Natural killer cell treated with Interleukin-12 subunit alpha and Interleukin-12 subunit beta and Interleukin-15 and Interleukin-18, amount 100 ng/mL, for 72 hours (primary cell): ENCODE measurements around the gene DCTN4. TPM values are rescaled to one million over a fixed set of nuclear protein-coding genes. Genes with fewer than 3 reads are reported as not detected.
"Not testable (repeated sequence)": the region's sequence is repeated elsewhere in the genome, so short reads cannot be mapped to it uniquely, and the experiment has no call there.

Source experiments
- ATAC-seq, 2 donors: fragments of 150-1000 bp; cut with Tn5 transposase in 1 of 2; sonication (Bioruptor Pico), chemical (Tn5 transposase) in 1 of 2; 2 replicates each; pipeline ENCODE4 v1.10.0; 2021
- DNase-seq: peaks from one replicate; pipeline ENCODE4 v3.0.0; 2022; ENCODE audit warnings: low spot score
- H3K27ac Mint-ChIP-seq, 2 donors: 1 replicate in 1 of 2; 2 replicates in 1 of 2; pipeline ENCODE4 v1.8.0; 2022; ENCODE audit warnings: mixed read lengths in 2 of 2, mild to moderate bottlenecking in 1 of 2, moderate library complexity in 1 of 2
- H3K27me3 Mint-ChIP-seq, 2 donors: 1 replicate in 1 of 2; 2 replicates in 1 of 2; pipeline ENCODE4 v1.8.0; 2022; ENCODE audit warnings: mixed read lengths in 2 of 2
- H3K36me3 Mint-ChIP-seq: one replicate; pipeline ENCODE4 v1.8.0; 2022; ENCODE audit warnings: mixed read lengths
- H3K4me1 Mint-ChIP-seq, 2 donors: 1 replicate in 1 of 2; 2 replicates in 1 of 2; pipeline ENCODE4 v1.8.0; 2022; ENCODE audit warnings: low read depth in 2 of 2, mixed read lengths in 2 of 2, mild to moderate bottlenecking in 1 of 2
- H3K4me3 Mint-ChIP-seq: one replicate; pipeline ENCODE4 v1.8.0; 2022; ENCODE audit warnings: mixed read lengths
- H3K9me3 Mint-ChIP-seq: 2 replicates; pipeline ENCODE4 v1.8.0; 2022; ENCODE audit warnings: mixed read lengths
- total RNA-seq, 2 donors: library from RNA; stranded (reverse); gene quantifications; one replicate each; pipeline ENCODE4 v1.2.3, GENCODE V29; 2022

Gene DCTN4
- total RNA-seq, 2 donors from 2014 or later: 54.1 to 68.8 TPM

DNA sequence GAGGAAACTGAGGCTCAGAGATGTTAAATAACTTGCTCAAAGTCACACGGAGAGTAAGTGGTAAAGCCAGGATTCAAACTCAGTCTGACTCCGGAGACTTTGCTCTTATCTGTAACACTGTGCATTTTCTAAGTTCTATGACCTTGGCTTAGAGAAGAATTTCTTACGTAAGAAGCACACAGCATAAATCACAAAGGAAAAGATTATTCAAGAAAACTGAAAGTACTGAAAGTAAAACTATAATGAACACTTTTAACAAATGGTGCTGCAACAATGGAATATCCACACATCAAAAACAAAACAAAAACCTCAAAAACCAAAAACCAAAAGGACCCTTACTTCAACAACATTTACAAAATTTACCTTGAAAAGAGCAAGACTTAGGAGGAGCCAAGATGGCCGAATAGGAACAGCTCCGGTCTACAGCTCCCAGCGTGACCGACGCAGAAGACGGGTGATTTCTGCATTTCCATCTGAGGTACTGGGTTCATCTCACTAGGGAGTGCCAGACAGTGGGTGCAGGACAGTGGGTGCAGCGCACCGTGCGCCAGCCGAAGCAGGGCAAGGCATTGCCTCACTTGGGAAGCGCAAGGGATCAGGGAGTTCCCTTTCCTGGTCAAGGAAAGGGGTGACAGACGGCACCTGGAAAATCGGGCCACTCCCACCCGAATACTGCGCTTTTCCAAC is 16.2 kb downstream of the DCTN4 start:
- peak; percentile 38 to 87 for ATAC-seq
- peaks cover 53 to 59% of the 10 kb centered on the region in 2 donors for H3K4me1 Mint-ChIP-seq
- H3K27ac Mint-ChIP-seq: peak overlapping the region; percentile 66 to 95
- DNase-seq, H3K27me3 Mint-ChIP-seq, H3K9me3 Mint-ChIP-seq: not testable (repeated sequence)
- peak overlapping the region; percentile 46 for H3K4me3 Mint-ChIP-seq
- H3K36me3 Mint-ChIP-seq: peaks cover 29% of the 10 kb centered on the region

DNA sequence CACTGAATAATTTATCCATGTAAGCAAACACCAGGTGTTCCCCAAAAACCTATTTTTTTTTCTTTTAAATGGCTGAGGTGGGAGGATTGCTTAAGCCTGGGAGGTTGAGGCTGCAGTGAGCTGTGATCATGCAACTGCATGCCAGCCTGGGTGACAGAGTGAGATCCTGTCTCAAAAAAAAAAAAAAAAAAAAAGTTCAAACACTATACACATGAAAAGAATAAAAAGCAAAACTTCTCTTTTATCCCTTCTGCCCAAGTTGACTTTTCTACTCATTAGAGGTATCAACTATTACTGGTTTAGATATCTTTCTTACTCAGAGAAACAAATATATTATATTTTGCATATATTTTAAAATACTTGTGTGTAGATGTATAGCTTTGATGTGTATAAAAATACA is 17.8 kb downstream of the DCTN4 start:
- peaks cover 2% of the 10 kb centered on the region for H3K9me3 Mint-ChIP-seq
- no peak overlapping the region for H3K4me3 Mint-ChIP-seq
- peaks cover 59 to 73% of the 10 kb centered on the region in 2 donors for H3K4me1 Mint-ChIP-seq
- H3K27me3 Mint-ChIP-seq: no peaks in the 10 kb centered on the region
- ATAC-seq (no peak), DNase-seq (no peak)
- no peak overlapping the region for H3K27ac Mint-ChIP-seq
- peaks cover 45% of the 10 kb centered on the region for H3K36me3 Mint-ChIP-seq

DNA sequence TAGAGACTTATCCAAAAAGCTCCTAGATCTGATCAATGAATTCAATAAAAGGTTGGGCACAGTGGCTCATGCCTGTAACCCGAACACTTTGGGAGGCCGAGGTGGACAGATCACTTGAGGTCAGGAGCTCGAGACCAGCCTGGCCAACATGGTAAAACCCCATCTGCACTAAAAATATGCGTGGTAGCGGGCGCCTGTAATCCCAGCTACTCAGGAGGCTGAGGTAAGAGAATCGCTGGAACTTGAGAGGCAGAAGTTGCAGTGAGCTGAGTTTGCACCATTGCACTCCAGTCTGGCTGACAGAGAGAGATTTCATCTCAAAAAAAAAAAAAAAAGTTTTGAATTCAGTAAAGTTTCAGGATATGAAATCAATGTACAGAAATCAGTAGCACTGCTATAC is 20.0 kb downstream of the DCTN4 start:
- Mint-ChIP-seq H3K27ac (no peak overlapping the region), H3K4me3 (no peak overlapping the region)
- no peak for DNase-seq

DNA sequence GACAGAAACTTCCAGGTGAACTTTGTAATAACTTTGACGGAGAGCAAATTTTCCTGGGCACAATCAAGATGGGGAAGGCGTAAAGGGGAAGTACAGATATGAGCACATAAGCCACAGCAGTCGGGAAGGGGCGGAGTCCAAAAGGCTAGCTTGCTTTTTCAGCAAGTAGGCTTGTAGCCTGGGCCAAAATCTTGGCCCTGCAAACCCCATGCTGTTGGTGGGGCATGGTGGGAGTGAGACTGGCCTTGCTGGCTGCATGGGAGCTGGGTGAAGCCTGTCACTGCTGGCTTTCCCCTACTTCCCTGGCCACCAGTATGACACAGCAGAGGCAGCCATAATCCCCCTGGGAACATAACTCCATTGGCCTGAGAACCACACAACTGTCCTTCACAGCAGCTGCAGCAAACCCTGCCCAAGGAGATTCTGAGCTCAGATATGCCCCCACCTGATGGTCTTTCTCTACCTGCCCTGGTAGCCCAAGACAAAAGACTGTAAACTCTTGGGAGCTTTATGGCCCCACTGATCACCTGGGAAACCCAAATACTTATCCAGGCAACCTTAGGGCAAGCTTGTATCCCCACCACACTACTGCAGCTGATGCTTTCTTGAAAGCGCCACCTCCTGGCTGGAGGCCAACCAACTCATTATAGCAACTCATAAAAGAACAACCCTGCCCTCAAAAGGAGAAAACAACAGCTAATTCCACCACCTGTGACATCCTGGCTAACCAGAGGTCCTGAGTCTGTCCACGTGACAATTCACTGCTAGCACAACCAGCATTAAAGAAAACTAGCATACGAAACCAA is 24.0 kb downstream of the DCTN4 start:
- Mint-ChIP-seq H3K4me1 (peaks cover 45 to 55% of the 10 kb centered on the region in 2 donors), H3K9me3 (peaks cover 3% of the 10 kb centered on the region), H3K27ac (peak overlapping the region; percentile 57 to 72), H3K27me3 (no peaks in the 10 kb centered on the region), H3K4me3 (peak overlapping the region; percentile 47), H3K36me3 (peaks cover 69% of the 10 kb centered on the region)
- DNase-seq: no peak
- ATAC-seq: peak in 1 of 2 donors; percentile 59

More for the DNA sequence above, 20.0 kb downstream of the DCTN4 start:
- H3K36me3 Mint-ChIP-seq: peaks cover 52% of the 10 kb centered on the region
- peaks cover 65 to 84% of the 10 kb centered on the region in 2 donors for H3K4me1 Mint-ChIP-seq
- no peak for ATAC-seq
- H3K27me3 Mint-ChIP-seq: no peaks in the 10 kb centered on the region
- H3K9me3 Mint-ChIP-seq: peaks cover 3% of the 10 kb centered on the region

DNA sequence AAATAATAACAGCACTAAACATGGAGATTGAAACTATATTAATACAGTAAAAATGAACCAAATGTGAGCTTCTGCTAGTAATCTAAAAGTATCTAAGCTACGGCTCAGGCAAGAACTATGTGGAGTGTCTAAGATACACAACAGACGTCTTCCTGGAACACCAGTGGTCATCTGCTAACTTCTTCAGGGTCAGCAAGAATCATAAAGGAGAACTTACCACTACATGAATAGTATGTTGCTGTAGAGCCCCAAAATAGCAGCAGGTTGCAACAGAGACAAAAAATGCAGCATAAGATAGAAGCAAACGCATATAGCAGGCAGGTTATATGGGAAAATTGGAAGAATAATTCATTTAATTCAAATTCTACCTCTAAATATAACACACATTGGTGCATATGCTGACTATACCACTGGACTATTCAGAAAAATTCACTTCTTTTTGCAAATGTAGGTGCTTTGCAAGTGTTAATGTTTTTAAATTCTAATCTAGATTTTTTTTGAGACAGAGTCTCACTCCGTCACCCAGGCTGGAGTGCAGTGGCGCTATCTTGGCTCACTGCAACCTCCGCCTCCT is 27.1 kb downstream of the DCTN4 start:
- Mint-ChIP-seq H3K9me3 (peaks cover 3% of the 10 kb centered on the region), H3K27me3 (no peaks in the 10 kb centered on the region), H3K4me1 (peaks cover 24 to 29% of the 10 kb centered on the region in 2 donors), H3K4me3 (no peak overlapping the region), H3K27ac (no peak overlapping the region), H3K36me3 (peaks cover 64% of the 10 kb centered on the region)
- ATAC-seq (no peak), DNase-seq (no peak)

DNA sequence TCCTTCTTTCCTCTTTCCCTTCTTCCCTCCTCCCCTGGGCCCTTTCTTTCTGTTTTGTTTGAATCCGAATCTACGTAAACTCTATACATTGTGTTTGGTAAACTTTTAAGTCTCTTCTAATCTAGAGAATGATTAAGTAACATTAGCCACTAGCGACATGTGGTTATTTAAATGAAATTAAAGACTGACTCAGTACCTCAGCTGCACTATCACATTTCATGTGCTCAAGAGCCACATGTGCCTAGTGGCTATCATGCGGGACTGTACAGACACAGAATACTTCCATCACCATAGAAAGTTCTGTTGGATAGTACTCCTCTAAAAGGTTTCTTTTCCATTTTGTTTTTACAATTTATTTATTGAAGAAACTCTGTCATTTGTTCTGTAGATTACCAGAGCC is 29.0 kb downstream of the DCTN4 start:
- Mint-ChIP-seq H3K27ac (peak overlapping the region in 1 of 2 donors; percentile 38), H3K4me3 (no peak overlapping the region), H3K9me3 (no peaks in the 10 kb centered on the region), H3K36me3 (peaks cover 48% of the 10 kb centered on the region), H3K27me3 (no peaks in the 10 kb centered on the region), H3K4me1 (peaks cover 11 to 13% of the 10 kb centered on the region in 2 donors)
- no peak for ATAC-seq
- DNase-seq: no peak

DNA sequence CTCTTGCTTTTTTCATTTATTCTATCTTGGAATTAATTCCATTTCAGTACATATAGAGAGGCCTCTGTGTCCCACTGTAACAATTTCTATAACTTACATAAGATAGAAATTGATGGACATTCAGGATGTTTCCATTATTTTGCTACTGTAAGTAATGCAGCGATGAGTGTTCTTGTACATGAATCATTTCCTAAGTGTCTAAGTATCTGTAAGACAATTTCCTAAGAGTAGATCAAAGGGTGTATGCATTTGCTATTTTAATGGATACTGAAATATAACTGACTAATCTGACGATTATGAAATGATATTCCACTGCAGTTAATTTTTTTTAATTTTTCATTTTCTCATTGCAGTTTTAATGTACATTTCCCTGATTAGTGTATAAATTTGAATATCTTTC is 35.0 kb downstream of the DCTN4 start:
- no peak overlapping the region for H3K4me3 Mint-ChIP-seq
- no peak overlapping the region for H3K27ac Mint-ChIP-seq
- H3K9me3 Mint-ChIP-seq: no peaks in the 10 kb centered on the region
- H3K36me3 Mint-ChIP-seq: peaks cover 27% of the 10 kb centered on the region
- DNase-seq (no peak), ATAC-seq (no peak)
- H3K27me3 Mint-ChIP-seq: no peaks in the 10 kb centered on the region
- no peaks in the 10 kb centered on the region for H3K4me1 Mint-ChIP-seq

DNA sequence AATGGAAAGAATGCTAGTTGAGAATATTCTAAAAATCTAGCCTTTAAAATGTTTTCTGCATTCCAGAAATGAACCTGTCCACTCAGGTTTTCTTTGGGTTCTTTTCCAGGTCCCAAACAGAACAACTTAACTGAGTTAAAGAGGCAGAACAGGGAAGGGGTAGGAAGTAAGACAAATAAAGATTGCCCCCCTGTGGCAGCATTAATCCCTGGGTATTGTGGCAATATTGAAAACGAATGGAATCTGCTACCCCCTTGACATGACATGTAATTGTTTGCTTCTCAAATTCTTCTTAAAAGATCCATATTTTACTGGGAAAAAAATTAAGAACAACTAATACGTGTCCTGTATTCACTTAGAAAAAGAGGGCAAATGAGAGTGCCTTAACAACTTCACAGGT is 48.7 kb downstream of the DCTN4 start:
- Mint-ChIP-seq H3K27ac (no peak overlapping the region), H3K4me1 (no peaks in the 10 kb centered on the region), H3K4me3 (no peak overlapping the region), H3K9me3 (no peaks in the 10 kb centered on the region), H3K36me3 (peaks cover 11% of the 10 kb centered on the region), H3K27me3 (no peaks in the 10 kb centered on the region)
- no peak for DNase-seq
- ATAC-seq: no peak

DNA sequence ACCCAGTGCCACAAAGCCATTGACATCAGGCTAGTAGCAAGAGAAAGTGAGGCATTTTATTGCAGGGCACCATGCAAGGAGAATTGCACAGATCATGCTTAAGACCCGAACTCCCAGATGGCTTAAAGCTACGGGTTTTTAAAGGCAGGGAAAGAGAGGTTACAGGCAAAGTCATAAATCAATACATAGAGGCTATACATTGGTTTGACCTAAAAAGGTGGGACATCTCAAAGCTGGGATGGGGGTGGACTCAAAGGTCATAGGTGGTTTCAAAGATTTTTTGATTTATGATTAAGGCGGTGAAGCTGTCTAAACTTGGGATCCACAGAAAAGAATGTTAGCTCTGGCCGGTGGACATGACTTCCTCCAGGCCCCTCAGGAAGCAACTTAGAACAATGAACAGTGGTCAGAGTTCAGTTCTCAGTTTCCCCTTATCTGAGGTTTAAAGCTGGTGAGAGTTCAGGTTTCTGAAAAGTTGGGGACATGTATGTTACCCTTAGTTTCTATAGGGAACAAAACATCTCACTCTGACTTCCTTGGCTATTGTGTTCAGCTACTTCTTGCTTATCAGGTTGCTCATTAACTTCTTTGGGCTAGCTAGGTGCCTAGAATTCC is 51.9 kb downstream of the DCTN4 start:
- H3K36me3 Mint-ChIP-seq: peaks cover 11% of the 10 kb centered on the region
- H3K27ac Mint-ChIP-seq: peak overlapping the region in 1 of 2 donors; percentile 8
- H3K27me3 Mint-ChIP-seq: no peaks in the 10 kb centered on the region
- no peak for DNase-seq
- H3K4me3 Mint-ChIP-seq: no peak overlapping the region
- no peaks in the 10 kb centered on the region for H3K4me1 Mint-ChIP-seq
- no peak for ATAC-seq
- H3K9me3 Mint-ChIP-seq: no peaks in the 10 kb centered on the region

DNA sequence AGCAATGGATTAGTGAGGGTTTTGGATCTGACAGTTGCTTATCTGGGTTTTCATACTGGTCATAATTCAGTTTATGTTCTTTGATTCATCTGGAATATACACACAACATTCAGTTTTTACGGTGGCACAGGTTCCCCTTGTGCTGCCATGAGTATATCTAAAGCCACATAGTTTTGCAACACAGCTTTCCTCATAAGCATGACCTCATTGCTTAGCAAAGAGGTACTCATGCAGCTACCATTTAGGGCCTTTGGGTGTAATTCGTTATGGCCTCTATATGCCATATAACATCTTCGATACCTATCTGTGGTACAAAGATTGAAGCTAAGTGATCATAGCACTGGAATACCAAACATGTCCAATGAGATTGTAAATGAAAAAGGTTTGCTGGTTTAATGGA is 55.1 kb downstream of the DCTN4 start:
- H3K36me3 Mint-ChIP-seq: peaks cover 4% of the 10 kb centered on the region
- H3K4me1 Mint-ChIP-seq: peaks cover 0 to 1% of the 10 kb centered on the region in 2 donors
- no peaks in the 10 kb centered on the region for H3K9me3 Mint-ChIP-seq
- no peak overlapping the region for H3K27ac Mint-ChIP-seq
- no peaks in the 10 kb centered on the region for H3K27me3 Mint-ChIP-seq
- no peak for DNase-seq
- ATAC-seq: no peak
- H3K4me3 Mint-ChIP-seq: no peak overlapping the region

DNA sequence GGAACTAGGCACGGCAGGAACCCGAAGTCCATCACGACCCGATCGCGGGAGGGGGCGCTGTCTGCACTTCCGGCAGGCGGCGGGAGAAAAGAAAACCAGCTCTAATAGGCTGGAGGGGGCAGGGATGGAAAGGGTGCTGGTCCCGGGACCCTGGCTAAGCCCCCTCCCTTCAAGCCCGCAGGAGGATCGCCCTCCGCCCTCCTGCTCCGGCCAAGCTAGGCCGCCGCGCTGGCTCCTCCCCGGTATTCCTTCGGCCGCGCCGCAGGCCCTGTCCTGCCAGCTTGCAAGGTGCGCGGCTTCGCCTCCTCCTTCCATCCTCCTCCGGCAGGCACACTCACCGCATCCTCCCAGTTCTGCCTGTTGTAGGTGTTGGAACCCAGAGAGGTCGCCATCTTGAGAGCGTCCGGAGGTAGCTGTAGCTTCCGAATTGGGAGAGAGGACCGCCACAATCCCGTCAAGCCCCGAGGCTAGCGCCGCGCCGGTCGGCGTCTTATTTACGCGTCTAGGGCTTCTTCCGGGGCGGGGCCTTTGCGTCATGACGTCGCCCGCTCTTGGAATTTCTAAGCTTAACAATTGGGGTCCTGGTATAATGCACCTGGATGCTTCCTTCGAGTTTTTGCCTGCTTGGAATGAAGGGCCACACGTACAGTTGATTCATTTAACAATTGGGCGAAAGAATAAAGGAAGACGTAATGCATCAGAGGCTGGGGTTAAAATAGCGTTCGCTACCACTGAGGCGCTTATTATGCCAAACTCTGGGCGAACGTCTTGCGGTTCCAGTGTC is 58.0 kb downstream of the DCTN4 start, which contains the start of gene RBM22:
Gene RBM22 (minus strand): TSS at position 469 of the 784 bp plus-strand sequence. CDS start 77 bp downstream, at position 392.
- Mint-ChIP-seq H3K36me3 (peaks cover 6% of the 10 kb centered on the region), H3K27ac (no peak within 1 kb of the TSS), H3K4me1 (peaks cover 0 to 9% of the 10 kb centered on the region in 2 donors), H3K27me3 (no peaks in the 10 kb centered on the region), H3K4me3 (no peak within 1 kb of the TSS), H3K9me3 (no peaks in the 10 kb centered on the region)
- DNase-seq (peak; percentile 91), ATAC-seq (peak; percentile 98)

DNA sequence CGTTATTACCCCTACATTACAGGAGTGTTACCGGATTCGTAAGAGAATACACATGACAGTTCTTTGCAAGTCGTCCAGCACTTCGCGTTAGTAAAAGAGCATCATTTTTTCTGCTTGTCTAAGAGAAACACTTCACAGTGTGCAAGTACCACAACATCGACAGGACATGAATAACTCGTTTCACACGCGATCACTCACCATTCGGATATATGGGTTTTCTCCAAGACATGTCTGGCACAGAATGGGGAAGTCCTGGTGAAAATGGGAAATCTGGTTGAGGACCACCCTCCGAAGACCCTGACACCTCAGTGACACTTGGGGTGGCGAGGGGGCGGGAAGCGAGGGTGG is 58.6 kb downstream of the DCTN4 start:
- no peak for ATAC-seq
- no peak for DNase-seq
- H3K27ac Mint-ChIP-seq: no peak overlapping the region
- no peaks in the 10 kb centered on the region for H3K9me3 Mint-ChIP-seq
- H3K4me3 Mint-ChIP-seq: no peak overlapping the region
- H3K27me3 Mint-ChIP-seq: no peaks in the 10 kb centered on the region
- H3K4me1 Mint-ChIP-seq: peaks cover 0 to 9% of the 10 kb centered on the region in 2 donors
- peaks cover 6% of the 10 kb centered on the region for H3K36me3 Mint-ChIP-seq

DNA sequence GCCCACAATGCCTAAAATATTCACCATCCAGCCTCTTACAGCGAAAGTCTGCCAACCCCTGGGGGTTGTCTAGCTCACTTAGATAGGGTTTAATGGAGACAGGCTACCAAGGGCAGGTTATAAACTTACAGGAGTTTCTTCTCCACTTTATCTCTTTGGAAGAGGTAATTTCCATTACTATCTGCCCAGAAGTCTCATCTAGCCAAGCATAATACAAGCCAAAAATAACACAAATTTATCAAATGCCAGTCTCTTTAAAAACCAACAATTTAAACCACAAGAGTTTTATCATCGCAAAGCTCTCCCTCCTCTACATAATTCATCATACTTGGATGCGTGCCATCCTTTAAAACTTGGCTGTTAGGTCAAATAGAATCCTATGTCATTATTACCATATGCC is 64.2 kb downstream of the DCTN4 start:
- no peak overlapping the region for H3K27ac Mint-ChIP-seq
- H3K36me3 Mint-ChIP-seq: peaks cover 31% of the 10 kb centered on the region
- H3K27me3 Mint-ChIP-seq: no peaks in the 10 kb centered on the region
- peaks cover 0 to 9% of the 10 kb centered on the region in 2 donors for H3K4me1 Mint-ChIP-seq
- H3K4me3 Mint-ChIP-seq: no peak overlapping the region
- DNase-seq (no peak), ATAC-seq (no peak)
- no peaks in the 10 kb centered on the region for H3K9me3 Mint-ChIP-seq
